Panc1 (cell line): ENCODE measurements around the gene FBXO31. TPM values are rescaled to one million over a fixed set of nuclear protein-coding genes. Genes with fewer than 3 reads are reported as not detected.

Experiments used
- ATAC-seq: fragments of 200-7000 bp; cut with Tn5 transposase; 2 replicates; pipeline ENCODE4 v1.9.1; 2020; ENCODE audit warnings: mild to moderate bottlenecking, moderate library complexity
- BruUV-seq: library from RNA; stranded (reverse); fragments of 400-500 nt; replicated peaks from 2 replicates; lab custom pipeline; 2021; lab: Mats Ljungman, UMichigan
- CTCF ChIA-PET: fragments of 300-600 bp; sonication (Branson Sonifier 250); formaldehyde crosslinking; loops from one replicate; lab custom pipeline; 2022; ENCODE audit warnings: antibody characterized with exemption; lab: Charles Lee
- POLR2A ChIA-PET: fragments of 300-600 bp; sonication (Branson Sonifier 250); formaldehyde crosslinking; loops from one replicate; lab custom pipeline; 2022; ENCODE audit warnings: antibody characterized with exemption; lab: Charles Lee
- DNase-seq: peaks from one replicate; pipeline ENCODE4 v3.0.0-alpha.2; 2010; ENCODE audit warnings: low read depth, low spot score
- H3K27ac ChIP-seq: 2 replicates; pipeline ENCODE4 v1.5.1; 2011; ENCODE audit warnings: mild to moderate bottlenecking, low read length, inconsistent platforms
- H3K27me3 ChIP-seq: fragments of 200-500 bp; sonication (Bioruptor generic); 2 replicates; pipeline ENCODE4 v1.6.0; 2014; ENCODE audit warnings: low read length, inconsistent platforms; ENCODE audit not compliant: control insufficient read depth, insufficient read depth
- H3K36me3 ChIP-seq: fragments of 200-500 bp; sonication (Bioruptor generic); 2 replicates; pipeline ENCODE4 v1.5.1; 2014; ENCODE audit warnings: inconsistent platforms, mild to moderate bottlenecking, low read length, moderate library complexity; ENCODE audit not compliant: control insufficient read depth, insufficient read depth
- H3K4me1 ChIP-seq: 2 replicates; pipeline ENCODE4 v1.5.1; 2011; ENCODE audit warnings: inconsistent platforms, mild to moderate bottlenecking, low read length, moderate library complexity; ENCODE audit not compliant: control insufficient read depth, insufficient read depth
- H3K4me3 ChIP-seq, 2 experiments: 2 replicates each; pipeline ENCODE4 v1.5.1; 2011 to 2012; ENCODE audit warnings: low read depth in 2 of 2, low read length in 2 of 2, mild to moderate bottlenecking in 2 of 2, inconsistent platforms in 1 of 2, moderate library complexity in 1 of 2
- H3K9me3 ChIP-seq: fragments of 200-500 bp; sonication (Bioruptor generic); 2 replicates; pipeline ENCODE4 v1.5.1; 2014; ENCODE audit warnings: low read depth, mild to moderate bottlenecking, inconsistent platforms, low read length, moderate library complexity; ENCODE audit not compliant: control insufficient read depth, insufficient read depth
- POLR2AphosphoS5 ChIP-seq: IDR thresholded peaks from 2 replicates; pipeline ENCODE4 v1.6.1; 2012; ENCODE audit warnings: mild to moderate bottlenecking, low read depth, low read length, moderate library complexity
- REST ChIP-seq, 2 experiments: IDR thresholded peaks; 2 replicates each; pipeline ENCODE4 v1.6.1; 2011 to 2012; ENCODE audit warnings: low read depth in 2 of 2, control low read depth in 1 of 2, low read length in 1 of 2, mild to moderate bottlenecking in 1 of 2, moderate library complexity in 1 of 2; ENCODE audit not compliant: insufficient read depth in 1 of 2
- SIN3A ChIP-seq: IDR thresholded peaks from 2 replicates; pipeline ENCODE4 v1.6.1; 2012; ENCODE audit warnings: low read depth, mild to moderate bottlenecking, low read length, moderate library complexity, borderline replicate concordance; ENCODE audit not compliant: insufficient read depth
- TCF7L2 ChIP-seq: IDR thresholded peaks from 2 replicates; pipeline ENCODE4 v1.6.1; 2011; ENCODE audit warnings: mild to moderate bottlenecking, low read depth, low read length, inconsistent platforms
- in situ Hi-C: cut with HindIII; loops from 2 replicates; pipeline ENCODE4 v1.10.0; 2016; ENCODE audit warnings: low sequenced_read_pairs, low pct_unique_long_range_greater_than_20kb
- intact Hi-C: fragments of 100-400 bp; cut with micrococcal nuclease; formaldehyde crosslinking; loops from one replicate; pipeline ENCODE4 v1.10.0; 2022; ENCODE audit not compliant: unreplicated experiment
- total RNA-seq: library from RNA; stranded (reverse); gene quantifications from one replicate; pipeline ENCODE4 v1.2.1, GENCODE V29; 2021; ENCODE audit not compliant: unreplicated experiment
- TF ChIP-seq, protein P1 (sequence below): fragments of 450-650 bp; IDR thresholded peaks from 2 replicates; pipeline ENCODE4 v1.5.1; 2017; ENCODE audit warnings: mild to moderate bottlenecking

FBXO31 gene
- total RNA-seq, 1 experiment from 2014 or later: 22.4 TPM

GRCh38 chr16:87417528-87417910 is 33.9 kb upstream of the FBXO31 start:
- DNase-seq (no peak), ATAC-seq (peak; percentile 51; the same call in 1 of the 2 replicates)
- H3K4me3 ChIP-seq: no peak overlapping the region
- no peaks in the 10 kb centered on the region for H3K4me1 ChIP-seq
- intact Hi-C loops: no loop called here
- no TSS peak for BruUV-seq
- no peaks in the 10 kb centered on the region for H3K9me3 ChIP-seq
- CTCF ChIA-PET: interaction anchor here (1.0 to 1.3 kb wide), 2 partner anchors 154 to 219 kb away, joined by 6 to 7 read pairs; no protein-coding TSS in a partner anchor
- no peaks in the 10 kb centered on the region; the same call in 1 of the 2 replicates for H3K36me3 ChIP-seq
- POLR2A ChIA-PET: no interaction called here
- in situ Hi-C loops: no loop called here
- TF ChIP-seq TCF7L2: no peak
- peak in 1 of 2 experiments; percentile 49; a peak in 1 of 4 replicates for TF ChIP-seq REST (IDR thresholded peaks at IDR 0.05; ENCODE audit: insufficient read depth in 1 of 2, low read depth in 2 of 2, low read length in 1 of 2)
- no peak for TF ChIP-seq POLR2AphosphoS5
- H3K27me3 ChIP-seq: no peaks in the 10 kb centered on the region
- H3K27ac ChIP-seq: no peak overlapping the region

DNA sequence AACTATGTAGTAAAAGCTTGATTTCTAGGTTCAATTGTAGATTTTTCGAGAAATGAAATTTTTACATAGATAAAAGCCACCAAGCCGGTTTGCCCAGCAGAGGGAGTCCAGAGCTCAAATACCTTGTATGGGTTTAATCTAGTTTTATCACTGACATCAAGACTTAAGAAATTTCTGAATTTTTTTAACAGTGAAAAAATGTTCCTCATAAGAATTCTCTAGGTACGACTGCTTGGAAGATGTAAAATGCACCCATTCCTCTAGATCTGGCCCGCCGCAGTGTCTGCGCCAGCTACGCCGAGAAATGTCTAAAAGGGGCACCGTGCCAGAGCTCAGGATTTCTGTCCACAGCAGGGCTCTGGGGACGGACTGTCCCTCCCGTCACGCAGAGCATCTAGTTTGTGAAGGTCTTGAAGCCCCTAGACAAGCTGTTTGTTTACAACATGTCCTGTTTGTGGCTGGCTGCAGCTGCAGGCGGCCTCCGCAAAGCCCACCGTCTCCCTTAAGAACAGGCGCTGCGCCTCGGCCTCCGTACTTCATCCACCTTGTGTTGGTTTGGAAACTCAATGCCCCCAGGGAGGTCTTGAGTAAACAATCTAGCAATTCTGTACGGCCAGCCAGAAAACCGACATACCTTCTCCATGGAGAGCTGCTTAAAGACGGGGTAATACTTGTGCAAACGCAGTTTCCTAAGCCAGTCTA is 33.4 kb upstream of the FBXO31 start:
- intact Hi-C loops (no loop called here), in situ Hi-C loops (no loop called here)
- Histone ChIP-seq H3K4me1 (no peaks in the 10 kb centered on the region), H3K27ac (no peak overlapping the region), H3K36me3 (no peaks in the 10 kb centered on the region; the same call in 1 of the 2 replicates), H3K4me3 (no peak overlapping the region), H3K9me3 (no peaks in the 10 kb centered on the region), H3K27me3 (no peaks in the 10 kb centered on the region)
- ATAC-seq: no peak
- ChIA-PET CTCF (interaction anchor here (0.6 to 1.3 kb wide), 3 partner anchors 154 to 219 kb away, joined by 3 to 7 read pairs (median 6); no protein-coding TSS in a partner anchor), POLR2A (no interaction called here)
- no peak for DNase-seq
- no peak for TF ChIP-seq TCF7L2
- TF ChIP-seq, protein P1, sequence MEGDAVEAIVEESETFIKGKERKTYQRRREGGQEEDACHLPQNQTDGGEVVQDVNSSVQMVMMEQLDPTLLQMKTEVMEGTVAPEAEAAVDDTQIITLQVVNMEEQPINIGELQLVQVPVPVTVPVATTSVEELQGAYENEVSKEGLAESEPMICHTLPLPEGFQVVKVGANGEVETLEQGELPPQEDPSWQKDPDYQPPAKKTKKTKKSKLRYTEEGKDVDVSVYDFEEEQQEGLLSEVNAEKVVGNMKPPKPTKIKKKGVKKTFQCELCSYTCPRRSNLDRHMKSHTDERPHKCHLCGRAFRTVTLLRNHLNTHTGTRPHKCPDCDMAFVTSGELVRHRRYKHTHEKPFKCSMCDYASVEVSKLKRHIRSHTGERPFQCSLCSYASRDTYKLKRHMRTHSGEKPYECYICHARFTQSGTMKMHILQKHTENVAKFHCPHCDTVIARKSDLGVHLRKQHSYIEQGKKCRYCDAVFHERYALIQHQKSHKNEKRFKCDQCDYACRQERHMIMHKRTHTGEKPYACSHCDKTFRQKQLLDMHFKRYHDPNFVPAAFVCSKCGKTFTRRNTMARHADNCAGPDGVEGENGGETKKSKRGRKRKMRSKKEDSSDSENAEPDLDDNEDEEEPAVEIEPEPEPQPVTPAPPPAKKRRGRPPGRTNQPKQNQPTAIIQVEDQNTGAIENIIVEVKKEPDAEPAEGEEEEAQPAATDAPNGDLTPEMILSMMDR: peak; percentile 67
- no TSS peak for BruUV-seq

DNA sequence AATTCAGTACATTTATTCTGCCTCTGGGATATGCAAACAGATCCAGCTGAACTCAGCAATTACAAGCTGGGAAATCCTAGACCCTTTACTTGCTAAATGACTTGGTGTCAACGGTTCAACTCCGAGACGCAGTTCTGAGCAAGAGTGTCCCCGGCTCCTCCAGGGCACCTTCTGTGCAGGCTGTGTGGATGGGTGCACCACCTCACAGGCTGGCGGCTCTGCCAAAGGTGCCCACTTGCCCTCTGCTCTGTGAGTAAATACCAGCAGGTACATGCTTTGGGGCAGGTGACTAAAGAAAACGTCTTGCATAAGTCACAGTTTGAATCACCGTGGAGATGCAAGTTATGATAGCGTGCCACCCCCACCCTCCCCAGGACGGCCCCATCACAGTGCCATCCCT is 31.9 kb upstream of the FBXO31 start:
- no peaks in the 10 kb centered on the region for H3K9me3 ChIP-seq
- BruUV-seq: no TSS peak
- POLR2A ChIA-PET: no interaction called here
- no peak for ATAC-seq
- no peaks in the 10 kb centered on the region; the same call in 1 of the 2 replicates for H3K36me3 ChIP-seq
- no peak overlapping the region for H3K27ac ChIP-seq
- no peak for DNase-seq
- TF ChIP-seq POLR2AphosphoS5 (no peak), TCF7L2 (no peak), SIN3A (no peak), REST (IDR thresholded peaks at IDR 0.05; ENCODE audit: insufficient read depth in 1 of 2, low read depth in 2 of 2, low read length in 1 of 2) (no peak)
- TF ChIP-seq, protein P1: no peak
- no peaks in the 10 kb centered on the region for H3K27me3 ChIP-seq
- CTCF ChIA-PET: no interaction called here
- no peaks in the 10 kb centered on the region for H3K4me1 ChIP-seq
- H3K4me3 ChIP-seq: no peak overlapping the region
- in situ Hi-C loops (no loop called here), intact Hi-C loops (no loop called here)
